ENCODE data around the gene PRRC2B. TPM values are rescaled to one million over a fixed set of nuclear protein-coding genes. Genes with fewer than 3 reads are reported as not detected.

Gene PRRC2B
- total and polyA plus RNA-seq, 2 of the 13 experiments (the other 11 are each of a cell fraction or from before 2014, with no cell fraction given) = 20.8 to 37.4 TPM

- TF ChIP-seq IRF2 (CRISPR knock-in tag; IDR thresholded peaks at IDR 0.05) (peak; percentile 55; the same call in 1 of the 2 replicates), YEATS4 (CRISPR knock-in tag; IDR thresholded peaks at IDR 0.05; ENCODE audit: borderline replicate concordance) (no peak), ZNF383 (CRISPR knock-in tag; IDR thresholded peaks at IDR 0.05; ENCODE audit: borderline replicate concordance) (no peak), HNF4G (IDR thresholded peaks at IDR 0.05; ENCODE audit: borderline replicate concordance, low read depth, low read length) (peak; percentile 18; the same call in 1 of the 2 replicates), HNF4G (CRISPR knock-in tag; IDR thresholded peaks at IDR 0.05; ENCODE audit: borderline replicate concordance, low read depth) (no peak), POLR2AphosphoS5 (IDR thresholded peaks at IDR 0.05; ENCODE audit: low read depth, low read length) (peak; percentile 36), ZNF598 (CRISPR knock-in tag; IDR thresholded peaks at IDR 0.05; ENCODE audit: borderline replicate concordance) (no peak), CREBL2 (CRISPR knock-in tag; IDR thresholded peaks at IDR 0.05; ENCODE audit: borderline replicate concordance) (no peak), FOXK1 (CRISPR knock-in tag; IDR thresholded peaks at IDR 0.05; ENCODE audit: borderline replicate concordance, low read depth) (peak; percentile 61; the same call in 1 of the 2 replicates), ZNF550 (CRISPR knock-in tag; IDR thresholded peaks at IDR 0.05; ENCODE audit: borderline replicate concordance) (no peak), TBL1XR1 (IDR thresholded peaks at IDR 0.05; ENCODE audit: borderline replicate concordance, low read length, partially characterized antibody) (no peak), RELA (CRISPR knock-in tag; IDR thresholded peaks at IDR 0.05) (no peak), GMEB1 (CRISPR knock-in tag; IDR thresholded peaks at IDR 0.05; ENCODE audit: borderline replicate concordance) (no peak), POLR2A (IDR thresholded peaks at IDR 0.05; ENCODE audit: insufficient read depth in 1 of 2, low read depth in 2 of 2, low read length in 2 of 2) (peak; percentile 18 to 61; a peak in 2 of 4 replicates), ZIK1 (CRISPR knock-in tag; IDR thresholded peaks at IDR 0.05; ENCODE audit: borderline replicate concordance, low read depth) (no peak), ZNF335 (CRISPR knock-in tag; IDR thresholded peaks at IDR 0.05) (0 out of 2 replicates have a peak, but pooled peaks have one; percentile 41), ZNF446 (CRISPR knock-in tag; IDR thresholded peaks at IDR 0.05) (no peak), ARID4A (CRISPR knock-in tag; IDR thresholded peaks at IDR 0.05; ENCODE audit: borderline replicate concordance) (peak; percentile 60; the same call in 1 of the 2 replicates), ATF1 (CRISPR knock-in tag; IDR thresholded peaks at IDR 0.05) (0 out of 2 replicates have a peak, but pooled peaks have one; percentile 43), PATZ1 (CRISPR knock-in tag; IDR thresholded peaks at IDR 0.05) (peak; percentile 44), FOXM1 (CRISPR knock-in tag; IDR thresholded peaks at IDR 0.05) (no peak), ZFP36L1 (CRISPR knock-in tag; IDR thresholded peaks at IDR 0.05) (peak; percentile 45; the same call in 1 of the 2 replicates)
Measured at GRCh38 chr9:131402738-131403492, 9.0 kb downstream of the PRRC2B start (continued).
